Measurements from ENCODE around the gene NAA20.
"Not testable (repeated sequence)": the region's sequence is repeated elsewhere in the genome, so short reads cannot be mapped to it uniquely, and the experiment has no call there.

Gene NAA20

GRCh38 chr20:19991854-19992253 lies 25.3 kb upstream of the NAA20 start:
- DNase-seq: no peak

- DNase-seq: no peak
Observed at GRCh38 chr20:19992996-19993908, 23.9 kb upstream of the NAA20 start.

GRCh38 chr20:19993958-19994669 lies 23.0 kb upstream of the NAA20 start:
- peak; percentile 64 for DNase-seq

- DNase-seq: no peak
Observed at GRCh38 chr20:19995220-19995863, 21.8 kb upstream of the NAA20 start.

- no peak for DNase-seq
Observed at GRCh38 chr20:19996222-19996621, 20.9 kb upstream of the NAA20 start.

GRCh38 chr20:19996917-19997316 lies 20.2 kb upstream of the NAA20 start:
- DNase-seq: peak; percentile 72

GRCh38 chr20:19998990-19999705 lies 18.0 kb upstream of the NAA20 start:
- DNase-seq: no peak

GRCh38 chr20:20000211-20000968 lies 16.8 kb upstream of the NAA20 start:
- DNase-seq: no peak

- no peak for DNase-seq
Observed at GRCh38 chr20:20002101-20002998, 14.8 kb upstream of the NAA20 start.

GRCh38 chr20:20003031-20003954 lies 13.9 kb upstream of the NAA20 start:
- peak; percentile 66 for DNase-seq

GRCh38 chr20:20003955-20004322 lies 13.2 kb upstream of the NAA20 start:
- not testable (repeated sequence) for DNase-seq

GRCh38 chr20:20005342-20005741 lies 11.8 kb upstream of the NAA20 start:
- DNase-seq: no peak

GRCh38 chr20:20009784-20010253 lies 7.3 kb upstream of the NAA20 start:
- no peak for DNase-seq

- DNase-seq: no peak
Observed at GRCh38 chr20:20010639-20011500, 6.3 kb upstream of the NAA20 start.

GRCh38 chr20:20012541-20012940 lies 4.6 kb upstream of the NAA20 start:
- no peak for DNase-seq

- DNase-seq: no peak
Observed at GRCh38 chr20:20014659-20015058, 2.5 kb upstream of the NAA20 start.

- DNase-seq: no peak
Observed at GRCh38 chr20:20017844-20018185, 653 bp downstream of the NAA20 start.

- DNase-seq: no peak
Observed at GRCh38 chr20:20018366-20018765, 1.2 kb downstream of the NAA20 start.

- no peak for DNase-seq
Observed at GRCh38 chr20:20019123-20019522, 2.0 kb downstream of the NAA20 start.
